HUDEP-2 (cell line): ENCODE data around the gene PNMA6F.

Experiments
- DNase-seq, 76 experiments: peaks; one replicate each; lab custom pipeline; 2025; ENCODE audit not compliant: unreplicated experiment in 76 of 76; lab: John Stamatoyannopoulos, UW

The PNMA6F gene

DNA sequence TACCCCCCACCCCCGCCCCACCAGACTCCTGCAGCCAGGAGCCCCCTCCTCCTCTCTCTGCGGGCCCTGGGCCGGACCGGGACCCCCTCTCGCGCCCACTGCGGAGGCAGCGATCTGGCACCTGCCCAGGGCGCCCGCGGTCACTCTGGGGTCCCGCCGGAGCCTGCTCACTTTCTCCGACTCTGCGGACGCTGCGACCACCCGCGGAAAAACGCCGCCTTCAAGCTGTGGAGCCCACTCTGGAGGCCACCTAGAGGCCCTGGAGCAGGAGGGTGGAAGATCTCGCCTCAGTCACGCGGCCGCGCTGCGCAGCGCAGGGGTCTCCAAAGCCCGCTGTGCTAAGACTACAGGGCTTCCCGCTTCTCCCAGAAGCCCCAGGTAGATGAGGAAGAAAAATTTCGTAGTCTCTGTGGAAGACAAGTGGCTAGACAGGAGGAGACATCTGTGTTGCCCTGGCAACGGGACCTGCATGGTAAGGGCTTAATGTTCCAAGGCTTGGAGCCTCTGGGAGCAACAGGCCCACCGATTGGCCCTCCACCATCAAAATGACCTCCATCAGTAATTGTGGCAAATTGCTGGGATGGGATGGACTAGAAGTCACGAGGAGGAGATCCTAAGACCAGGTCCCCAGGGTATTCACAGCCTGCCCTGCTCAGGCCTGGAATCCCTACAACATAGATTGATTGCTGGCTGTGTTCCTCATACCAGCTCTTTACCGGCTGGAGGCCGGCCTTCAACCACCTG is at the start of gene PNMA6F:
Gene PNMA6F, minus strand, starts transcription at position 387 of the 744 bp plus-strand sequence. CDS start 1,093 bp downstream, outside the sequence.
- no peak for DNase-seq

DNA sequence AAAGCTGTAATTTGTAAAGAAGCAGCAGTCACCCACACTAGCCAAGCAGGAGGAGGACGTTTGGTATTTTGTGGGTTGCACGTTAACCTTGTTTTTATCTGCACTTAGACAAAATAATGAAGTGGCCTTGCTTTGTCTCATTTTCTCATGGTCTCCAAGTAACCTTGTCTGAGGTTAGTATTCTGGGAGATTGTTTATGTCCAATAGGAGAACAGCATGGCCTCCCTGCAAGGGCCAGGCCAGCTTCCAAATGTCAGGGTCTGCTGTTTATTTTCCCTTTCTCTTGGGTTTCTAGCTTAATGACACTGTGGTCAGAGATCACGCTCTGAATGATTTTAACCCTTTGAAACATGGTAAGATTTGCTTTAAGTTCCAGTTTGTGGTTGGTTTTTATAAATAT is 49.7 kb upstream of the PNMA6F start:
- DNase-seq: no peak

- no peak for DNase-seq
These were observed 48.9 kb upstream of the PNMA6F start for GRCh38 chrX:153370293-153371055.

- DNase-seq: no peak
These were observed 45.4 kb upstream of the PNMA6F start for GRCh38 chrX:153366878-153367538.

- no peak for DNase-seq
These were observed 44.6 kb upstream of the PNMA6F start for GRCh38 chrX:153366119-153366518.

- no peak for DNase-seq
These were observed 44.1 kb upstream of the PNMA6F start for GRCh38 chrX:153365670-153366069.

GRCh38 chrX:153361781-153362397 is 40.3 kb upstream of the PNMA6F start:
- DNase-seq: no peak

DNA sequence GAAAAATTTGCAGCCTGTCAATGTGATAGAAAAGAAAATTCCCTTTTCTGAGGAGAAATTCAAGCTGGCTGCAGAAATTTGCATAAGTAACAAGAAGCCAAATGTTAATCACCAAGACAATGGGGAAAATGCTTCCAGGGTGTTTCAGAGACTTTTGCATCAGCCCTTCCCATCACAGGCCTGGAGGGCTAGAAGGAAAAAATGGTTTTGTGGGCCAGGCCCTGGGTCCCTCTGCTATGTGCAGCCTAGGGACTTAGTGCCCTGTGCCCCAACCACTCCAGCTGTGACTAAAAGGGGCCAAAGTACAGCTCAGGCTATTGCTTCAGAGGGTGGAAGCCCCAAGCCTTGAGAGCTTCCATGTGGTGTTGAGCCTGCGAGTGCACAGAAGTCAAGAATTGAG is 36.3 kb upstream of the PNMA6F start:
- DNase-seq: no peak

GRCh38 chrX:153353416-153353815 is 31.8 kb upstream of the PNMA6F start:
- no peak for DNase-seq

DNA sequence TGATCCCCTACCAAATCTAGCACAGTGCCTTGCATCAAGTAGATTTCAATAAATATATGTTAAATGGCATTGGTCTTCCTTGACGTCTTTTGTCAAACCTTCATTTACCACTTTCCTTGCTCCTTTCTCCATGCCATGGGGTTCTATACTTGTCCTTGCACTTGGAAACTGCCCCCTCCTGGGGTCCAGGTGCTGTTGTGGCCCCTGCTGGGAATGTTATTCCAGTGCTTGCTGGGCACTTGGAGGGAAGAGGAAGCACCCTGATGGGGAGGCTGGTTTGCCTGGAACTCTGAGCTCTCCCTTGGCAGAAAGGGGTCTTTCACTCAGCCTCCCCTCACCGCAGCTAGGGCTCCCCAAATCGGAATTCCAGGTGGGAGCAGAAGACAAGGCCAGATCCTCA is 31.3 kb upstream of the PNMA6F start:
- no peak for DNase-seq

- DNase-seq: no peak
These were observed 30.4 kb upstream of the PNMA6F start for GRCh38 chrX:153351981-153352380.

DNA sequence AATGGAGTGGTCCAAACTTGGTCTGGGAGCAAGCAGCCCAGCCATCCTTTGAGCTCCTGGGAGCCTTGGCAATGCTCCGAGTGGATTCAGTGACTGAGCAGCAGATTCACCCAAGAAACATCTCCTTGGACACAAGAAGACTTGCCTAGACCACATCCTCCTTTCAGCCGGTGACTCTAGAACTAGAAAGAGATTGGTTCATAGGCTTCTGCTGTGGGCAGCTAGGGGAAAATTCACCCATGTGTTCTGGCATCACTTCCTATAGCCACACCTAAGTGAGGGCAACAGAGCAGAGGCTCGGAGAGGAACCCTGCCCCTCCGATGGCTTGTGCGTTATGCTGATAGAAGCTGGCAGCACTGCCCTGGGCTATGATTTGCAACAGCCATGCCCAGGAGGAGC is 28.4 kb upstream of the PNMA6F start:
- DNase-seq: no peak

- DNase-seq: no peak
These were observed 26.9 kb upstream of the PNMA6F start for GRCh38 chrX:153348421-153348820.

DNA sequence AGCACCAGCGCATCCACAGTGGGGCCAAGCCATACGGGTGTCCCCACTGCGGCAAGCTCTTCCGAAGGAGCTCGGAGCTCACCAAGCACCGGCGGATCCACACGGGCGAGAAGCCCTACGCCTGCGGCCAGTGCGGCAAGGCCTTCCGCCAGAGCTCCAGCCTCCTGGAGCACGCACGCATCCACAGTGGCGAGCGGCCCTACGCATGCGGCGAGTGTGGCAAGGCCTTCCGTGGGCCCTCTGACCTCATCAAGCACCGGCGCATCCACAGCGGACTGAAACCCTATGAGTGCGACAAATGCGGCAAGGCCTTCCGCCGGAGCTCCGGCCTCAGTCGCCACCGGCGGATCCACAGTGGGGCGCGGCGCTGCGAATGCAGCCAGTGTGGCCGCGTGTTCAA is 26.0 kb upstream of the PNMA6F start:
- no peak for DNase-seq

DNA sequence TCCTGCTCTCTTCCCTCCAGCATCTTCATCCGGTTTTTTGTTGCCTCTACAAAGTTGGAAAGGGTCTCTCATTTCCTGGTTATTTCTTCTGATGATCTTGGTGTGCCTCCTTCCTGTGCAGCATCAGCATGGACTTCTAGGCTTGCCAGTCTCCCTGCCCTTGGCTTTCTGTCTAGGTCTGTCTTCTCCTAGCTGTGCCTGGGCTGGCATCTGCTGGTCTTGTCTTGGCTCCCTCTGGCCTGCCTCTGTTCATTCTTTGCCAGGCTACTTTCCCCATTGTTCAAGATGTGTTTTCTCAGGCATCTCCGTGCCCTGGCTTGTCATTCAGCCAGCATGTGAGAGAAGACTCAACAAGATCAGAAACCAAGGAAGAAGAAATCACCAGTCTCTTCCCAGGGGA is 22.1 kb upstream of the PNMA6F start:
- no peak for DNase-seq

DNA sequence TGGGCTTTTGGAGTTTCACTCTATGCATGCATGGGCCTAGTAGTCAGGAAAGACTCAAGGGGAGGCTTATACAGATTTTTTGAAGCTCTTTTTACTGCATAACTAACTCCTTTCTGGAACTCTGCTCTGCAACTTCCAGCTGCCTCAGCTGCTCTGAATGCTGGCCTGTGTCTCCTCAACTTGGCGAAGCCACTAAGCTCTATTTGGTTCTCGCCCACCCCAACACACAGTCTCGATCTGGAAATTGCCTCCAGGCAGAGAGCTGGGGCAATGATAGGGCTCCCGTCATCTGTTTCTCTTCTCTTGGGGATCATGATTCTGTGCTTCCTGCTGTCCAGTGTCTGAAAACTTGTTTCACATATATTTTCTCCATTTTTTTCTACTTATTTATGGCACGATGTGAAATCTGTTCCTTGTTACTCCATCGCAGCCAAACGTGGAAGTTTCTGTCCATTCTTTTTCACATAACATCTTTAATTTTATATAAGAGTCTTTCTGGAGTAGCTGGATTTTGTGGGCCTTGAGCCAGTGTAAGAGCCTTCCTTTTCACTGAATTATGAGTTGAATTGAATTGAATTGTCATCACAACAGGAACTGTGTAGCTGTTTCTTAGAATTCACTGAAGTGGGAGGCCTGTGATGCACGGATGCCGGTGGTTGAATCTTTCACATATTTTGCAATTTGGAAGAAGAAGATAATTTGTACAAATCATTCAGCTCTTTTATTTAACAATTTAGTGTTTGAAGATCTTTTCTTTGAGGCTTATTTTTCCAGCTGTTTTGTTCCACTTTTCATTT is 21.4 kb upstream of the PNMA6F start:
- peak in 1 of 76 experiments; percentile 1 for DNase-seq

DNA sequence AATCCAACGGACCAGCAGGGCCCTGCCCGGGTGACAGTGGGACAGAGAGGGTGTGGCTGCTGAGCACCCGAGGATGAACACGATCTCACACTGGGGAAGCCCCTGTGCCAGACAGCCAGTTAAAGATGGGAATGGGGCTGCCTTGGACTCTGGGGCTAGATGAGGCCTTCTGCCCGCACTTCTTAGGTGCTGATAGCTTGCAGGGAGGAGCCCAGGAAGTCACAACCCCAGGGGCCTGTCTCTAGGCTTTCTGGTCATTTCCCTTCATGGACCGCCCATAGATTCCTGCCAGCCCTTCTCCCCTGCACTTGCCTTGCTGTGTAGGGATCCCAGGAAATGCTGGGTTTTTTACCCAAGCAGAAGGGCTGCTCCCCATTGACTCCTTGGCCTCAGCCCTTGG is 18.5 kb upstream of the PNMA6F start:
- no peak for DNase-seq

GRCh38 chrX:153339662-153340061 is 18.1 kb upstream of the PNMA6F start:
- peak in 10 of 76 experiments; percentile 0 to 14 (median 0) for DNase-seq

DNA sequence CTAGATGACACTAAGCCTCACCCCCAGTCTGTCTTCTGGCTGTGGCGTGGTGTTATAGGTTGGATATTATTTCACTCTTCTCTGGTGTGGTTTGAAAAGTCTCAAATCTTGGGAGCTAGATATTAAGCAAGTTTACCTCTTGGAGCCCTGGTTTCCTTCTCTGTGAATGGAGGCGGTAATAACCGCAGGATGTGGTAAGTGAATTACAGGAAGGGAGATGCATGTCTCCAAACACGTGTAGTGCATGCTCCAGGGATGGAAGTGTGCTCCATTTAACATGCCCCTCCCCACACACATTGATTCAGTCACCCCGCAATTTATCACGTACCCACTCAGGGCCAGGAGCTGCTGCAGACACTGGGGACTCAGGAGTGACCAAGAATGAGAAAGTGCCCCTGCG is 17.3 kb upstream of the PNMA6F start:
- no peak for DNase-seq

GRCh38 chrX:153336988-153337387 is 15.4 kb upstream of the PNMA6F start:
- DNase-seq: no peak
